HPDE6-E6E7 (cell line): ENCODE results near the gene STAC.
"Not testable (repeated sequence)": the region's sequence is repeated elsewhere in the genome, so short reads cannot be mapped to it uniquely, and the experiment has no call there.

ENCODE experiments used
- DNase-seq: peaks from one replicate; pipeline ENCODE4 v3.0.0; 2011; ENCODE audit warnings: missing footprints; ENCODE audit errors: extremely low spot score

The STAC gene

DNA sequence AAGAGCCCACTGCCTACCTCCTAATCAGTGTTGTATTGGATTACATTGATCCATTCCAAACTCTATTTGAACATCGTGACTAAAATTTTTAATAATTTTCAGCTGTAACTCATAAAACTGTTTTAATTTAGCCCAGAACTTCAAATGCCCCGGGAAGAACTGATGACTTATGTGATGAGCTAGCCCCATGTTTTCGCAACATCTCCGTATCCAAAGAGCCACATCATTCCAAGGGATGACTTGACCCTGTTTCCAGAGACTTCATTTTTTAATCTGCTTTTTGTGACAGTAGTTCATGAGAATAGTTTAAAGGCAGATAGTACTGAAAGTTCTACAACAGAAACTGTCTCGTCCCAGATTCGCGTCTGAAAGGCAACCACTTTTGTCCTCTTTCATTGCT is 97.4 kb downstream of the STAC start:
- no peak for DNase-seq

GRCh38 chr3:36480911-36481648 is 100.8 kb downstream of the STAC start:
- DNase-seq = no peak

- DNase-seq = no peak
These were observed 102.0 kb downstream of the STAC start for GRCh38 chr3:36482256-36482655.

GRCh38 chr3:36482880-36483279 is 102.6 kb downstream of the STAC start:
- DNase-seq = no peak

DNA sequence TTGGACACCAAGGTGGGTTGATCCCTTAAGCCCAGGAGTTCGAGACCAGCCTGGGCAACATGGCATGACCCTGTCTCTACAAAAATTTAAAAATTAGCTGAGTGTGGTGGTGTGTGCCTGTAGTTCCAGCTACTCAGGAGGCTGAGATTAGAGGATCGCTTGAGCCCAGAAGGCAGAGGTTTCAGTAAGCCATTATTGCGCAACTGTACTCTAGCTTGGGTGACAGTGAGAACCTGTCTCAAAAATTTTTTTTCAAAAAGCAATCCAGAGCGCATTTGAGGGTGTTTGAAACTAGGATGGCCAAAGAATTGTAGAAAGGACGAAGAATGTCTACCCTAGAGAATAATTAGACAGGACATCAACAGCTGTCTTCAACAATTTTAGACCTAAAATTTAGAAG is 103.4 kb downstream of the STAC start:
- DNase-seq = no peak

- DNase-seq = no peak
These were observed 104.1 kb downstream of the STAC start for GRCh38 chr3:36484386-36484785.

DNA sequence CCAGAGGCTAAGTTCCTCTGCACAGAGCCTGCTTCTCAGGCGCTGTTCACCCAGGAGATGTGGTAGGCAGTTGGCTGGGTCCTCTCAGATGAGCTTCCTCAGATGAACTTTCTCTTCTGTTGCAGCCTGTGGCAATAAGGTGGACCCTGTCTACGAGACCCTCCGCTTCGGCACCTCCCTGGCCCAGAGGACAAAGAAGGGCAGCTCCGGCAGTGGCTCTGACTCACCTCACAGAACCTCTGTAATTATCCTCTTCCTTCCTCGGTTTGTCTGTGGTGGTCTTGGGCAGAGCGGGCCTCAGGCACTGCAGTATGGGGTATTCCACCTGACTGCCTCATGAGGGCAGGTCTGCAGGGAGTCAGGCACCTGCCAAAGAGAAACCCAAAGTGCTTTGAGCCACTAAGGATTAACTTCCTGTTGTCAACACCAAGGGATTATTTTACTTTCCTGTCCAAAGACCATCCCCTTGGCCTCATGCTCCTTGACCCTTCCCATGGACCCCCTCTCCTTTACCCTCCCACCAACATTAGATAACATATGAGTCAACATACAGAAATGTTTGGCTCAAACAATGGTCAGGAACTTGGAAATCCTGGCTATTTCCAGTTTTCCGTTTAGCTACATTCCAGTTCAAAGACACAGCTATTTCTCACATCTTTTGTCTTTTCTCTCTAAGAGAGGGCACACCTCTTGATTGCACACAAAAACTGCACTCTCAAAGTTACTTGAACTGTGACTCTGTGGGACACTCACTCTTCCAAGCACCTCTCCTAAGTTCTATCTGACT is 105.9 kb downstream of the STAC start:
- no peak for DNase-seq

DNA sequence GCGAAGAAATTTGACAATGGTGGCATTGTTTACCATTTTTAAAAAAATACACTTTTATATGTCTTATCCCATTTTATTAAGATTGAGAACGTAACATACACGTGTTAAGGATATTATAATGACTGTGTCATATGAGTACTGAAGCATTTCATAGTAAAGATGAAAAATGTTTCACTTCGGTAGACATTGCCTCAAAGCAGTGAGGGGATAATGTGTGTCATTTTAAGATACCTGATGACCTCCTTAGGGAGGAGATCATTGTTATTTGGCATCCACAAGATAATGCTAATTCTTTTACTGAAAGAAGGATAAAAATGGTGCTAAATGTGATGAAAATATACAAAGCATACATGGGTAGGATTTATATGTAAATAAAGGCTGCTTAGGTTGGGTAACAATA is 107.3 kb downstream of the STAC start:
- DNase-seq = no peak

GRCh38 chr3:36488077-36488789 is 107.9 kb downstream of the STAC start:
- no peak for DNase-seq

DNA sequence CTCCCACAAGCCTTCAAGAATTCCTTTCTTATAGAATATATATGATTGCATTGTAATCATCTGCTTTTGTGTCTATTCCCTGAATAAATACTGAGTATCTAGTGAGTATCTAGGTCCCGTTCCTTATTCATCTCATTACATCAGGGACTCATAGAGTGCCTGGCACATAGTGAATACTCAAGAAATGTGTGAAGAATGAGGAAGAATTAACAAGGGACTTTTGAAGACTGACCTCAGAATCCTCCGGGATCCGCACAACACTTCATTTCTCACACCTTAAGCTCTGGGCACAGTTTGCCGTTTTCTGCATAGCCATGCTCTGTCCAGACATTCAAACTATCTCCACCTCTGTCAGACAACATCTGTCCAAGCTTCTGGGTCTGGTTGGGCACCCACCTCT is 108.8 kb downstream of the STAC start:
- no peak for DNase-seq

GRCh38 chr3:36489679-36490425 is 109.5 kb downstream of the STAC start:
- DNase-seq = no peak

DNA sequence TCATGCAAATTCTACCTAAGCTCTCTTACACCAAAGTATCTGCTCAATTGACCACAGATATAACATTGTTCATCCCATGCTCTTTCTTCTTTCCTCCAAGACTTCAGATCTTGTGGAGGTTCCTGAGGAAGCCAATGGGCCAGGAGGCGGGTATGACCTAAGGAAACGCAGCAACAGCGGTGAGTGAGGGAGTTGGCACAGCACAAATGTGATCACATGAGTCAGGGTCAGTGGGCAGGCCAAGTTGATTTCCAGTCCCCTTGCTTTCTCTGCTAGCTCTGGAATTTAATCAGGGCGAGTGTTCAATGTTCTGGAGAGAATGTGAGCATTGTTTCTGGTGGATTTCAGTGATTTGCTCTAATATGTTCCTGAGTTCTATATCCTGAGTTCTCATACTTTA is 112.7 kb downstream of the STAC start:
- no peak for DNase-seq

GRCh38 chr3:36494461-36495109 is 114.3 kb downstream of the STAC start:
- DNase-seq = no peak

GRCh38 chr3:36496684-36497633 is 116.7 kb downstream of the STAC start:
- no peak for DNase-seq

DNA sequence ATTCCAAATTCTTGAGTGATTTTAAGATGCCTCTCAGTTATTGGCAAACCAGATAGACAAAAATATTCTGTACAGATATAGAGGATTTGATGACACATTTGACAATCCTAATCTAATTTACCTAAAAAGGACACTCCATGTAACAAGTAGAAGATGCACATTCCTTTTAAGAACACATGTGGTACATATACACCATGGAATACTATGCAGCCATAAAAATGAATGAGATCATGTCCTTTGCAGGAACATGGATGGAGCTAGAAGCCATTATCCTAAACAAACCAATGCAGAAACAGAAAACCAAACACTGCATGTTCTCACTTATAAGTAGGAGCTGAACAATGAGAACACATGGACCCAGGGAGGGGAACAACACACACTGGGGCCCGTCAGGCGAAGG is 119.7 kb downstream of the STAC start:
- not testable (repeated sequence) for DNase-seq

DNA sequence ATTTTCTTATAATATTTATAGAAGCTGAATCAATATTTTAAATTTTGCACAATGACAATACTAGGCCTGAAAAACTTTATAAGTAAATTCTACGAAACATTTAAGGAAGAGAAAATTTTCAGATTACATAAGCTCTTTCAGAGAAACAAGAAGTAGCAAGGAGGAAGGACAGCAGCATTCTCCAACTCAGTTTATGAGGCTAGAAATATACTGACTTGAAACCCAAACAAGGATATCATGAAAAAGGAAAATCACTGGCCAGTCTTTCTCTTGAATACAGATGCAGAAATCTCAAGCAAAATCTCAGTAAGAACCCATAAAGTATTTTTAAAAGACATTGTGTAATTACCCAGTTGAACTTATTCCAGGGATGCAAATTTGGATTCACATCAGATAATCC is 121.3 kb downstream of the STAC start:
- no peak for DNase-seq

GRCh38 chr3:36505393-36505792 is 125.1 kb downstream of the STAC start:
- DNase-seq = no peak

DNA sequence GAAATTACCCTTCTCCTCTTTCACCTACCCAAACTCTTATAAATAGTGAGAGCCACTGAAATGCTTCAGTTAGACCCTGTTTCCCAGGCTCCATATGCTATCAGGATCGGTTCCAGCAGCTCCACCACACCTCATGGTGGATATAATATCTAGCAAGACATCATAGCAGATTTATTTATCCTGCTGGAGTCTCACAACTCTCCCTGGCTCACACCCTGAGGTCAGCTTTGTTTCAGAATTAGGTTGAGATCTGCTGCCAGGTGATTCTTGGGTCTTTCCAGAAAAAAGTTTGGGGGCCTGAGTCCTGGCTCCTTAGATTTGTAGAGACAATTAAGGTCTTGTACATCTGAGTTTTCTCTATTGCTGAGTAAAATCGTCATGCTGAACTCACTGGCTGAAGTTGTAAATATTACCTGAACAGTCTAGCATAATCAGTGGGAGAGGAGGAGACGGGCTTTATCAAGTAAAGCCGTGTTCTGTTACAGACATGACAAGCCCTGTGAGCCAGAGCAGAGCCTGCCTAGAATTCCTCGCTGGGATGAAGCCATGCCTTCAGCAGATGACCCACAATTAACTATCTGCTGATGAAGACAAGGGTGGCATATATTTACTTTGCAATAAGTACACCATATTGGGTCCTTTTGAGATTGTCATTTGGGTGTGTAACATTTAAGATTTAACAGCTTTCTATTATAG is 131.6 kb downstream of the STAC start:
- DNase-seq = no peak

GRCh38 chr3:36512555-36512954 is 132.3 kb downstream of the STAC start:
- DNase-seq = no peak

- no peak for DNase-seq
These were observed 133.9 kb downstream of the STAC start for GRCh38 chr3:36514171-36514570.
